HG03039 (cell line): ENCODE results near the gene STAT3.
"Not testable (repeated sequence)": the region's sequence is repeated elsewhere in the genome, so short reads cannot be mapped to it uniquely, and the experiment has no call there.

Experiments
- ATAC-seq: cut with Tn5 transposase; IDR thresholded peaks from one replicate; pipeline ENCODE4 v1.9.1; 2021; ENCODE audit warnings: mild to moderate bottlenecking, moderate library complexity; ENCODE audit not compliant: unreplicated experiment

STAT3 gene

DNA sequence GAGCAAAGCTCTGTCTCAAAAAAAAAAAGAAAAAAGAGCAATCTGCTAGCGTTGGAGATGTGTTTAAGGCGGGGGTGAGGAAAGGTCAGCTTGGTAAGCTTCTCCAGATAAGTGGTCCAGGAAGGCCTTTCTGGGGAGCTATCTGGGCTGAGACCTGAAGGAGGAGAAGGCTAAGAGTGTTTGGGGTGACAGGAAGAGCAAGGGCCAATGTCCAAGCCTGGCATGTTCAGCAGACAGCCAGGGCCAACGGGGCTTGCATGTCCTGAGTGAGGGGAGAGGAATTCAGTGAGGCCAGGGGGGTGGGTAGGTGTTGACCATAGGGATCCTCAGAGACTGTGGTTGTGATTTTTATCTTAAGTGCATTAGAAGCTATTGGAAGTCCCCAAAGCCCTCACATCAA lies 84.5 kb downstream of the STAT3 start:
- ATAC-seq = no peak

DNA sequence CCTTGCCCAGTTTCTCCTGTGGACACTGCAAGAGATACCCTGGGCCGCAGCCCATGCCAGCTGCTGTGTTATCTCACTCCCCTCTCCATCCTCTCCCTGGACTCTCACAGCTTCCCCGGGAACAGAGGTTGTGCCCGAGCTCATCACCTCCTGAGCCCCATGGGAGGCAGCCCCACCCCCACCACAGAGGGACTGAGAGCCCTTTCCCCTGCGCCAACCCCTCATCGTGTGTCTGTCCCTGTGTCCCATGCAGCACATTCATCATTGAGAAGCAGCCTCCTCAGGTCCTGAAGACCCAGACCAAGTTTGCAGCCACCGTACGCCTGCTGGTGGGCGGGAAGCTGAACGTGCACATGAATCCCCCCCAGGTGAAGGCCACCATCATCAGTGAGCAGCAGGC lies 87.2 kb downstream of the STAT3 start:
- no peak for ATAC-seq

DNA sequence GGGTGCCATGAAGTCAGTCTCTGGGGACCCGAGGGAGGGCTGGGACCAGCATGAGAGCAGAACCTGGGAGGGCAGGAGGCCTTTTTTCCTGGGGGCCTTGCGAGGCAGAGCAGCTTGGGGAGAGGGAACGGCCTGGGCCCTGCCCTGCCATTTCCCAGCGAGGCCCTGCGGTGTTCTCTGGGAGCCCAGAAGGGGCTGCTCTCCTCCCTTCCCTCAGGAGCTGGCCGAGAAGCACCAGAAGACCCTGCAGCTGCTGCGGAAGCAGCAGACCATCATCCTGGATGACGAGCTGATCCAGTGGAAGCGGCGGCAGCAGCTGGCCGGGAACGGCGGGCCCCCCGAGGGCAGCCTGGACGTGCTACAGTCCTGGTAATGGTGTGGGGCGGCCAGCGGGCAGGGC lies 88.3 kb downstream of the STAT3 start:
- ATAC-seq = not testable (repeated sequence)

GRCh38 chr17:42299361-42299760 lies 88.9 kb downstream of the STAT3 start:
- ATAC-seq = not testable (repeated sequence)

GRCh38 chr17:42297775-42298174 lies 90.5 kb downstream of the STAT3 start:
- not testable (repeated sequence) for ATAC-seq

DNA sequence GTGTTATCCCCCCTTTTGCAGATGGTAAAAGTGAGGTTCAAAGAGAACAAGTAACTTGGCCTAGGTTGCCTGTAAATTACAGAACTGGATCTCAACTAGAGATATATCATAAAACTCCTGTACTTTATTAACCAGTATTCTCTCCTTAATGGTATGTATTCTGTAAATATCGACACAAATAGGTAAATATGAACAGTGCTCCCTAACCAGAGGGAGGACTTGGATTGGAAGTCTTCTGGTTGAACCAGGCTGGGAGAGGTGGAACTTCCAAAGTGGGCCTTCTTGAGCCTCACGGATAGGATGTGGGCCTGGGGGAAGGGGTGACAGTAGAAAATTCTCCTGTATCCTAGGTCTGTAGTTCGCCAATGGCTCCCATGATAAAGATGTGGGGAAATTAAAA lies 92.2 kb downstream of the STAT3 start:
- ATAC-seq = no peak

GRCh38 chr17:42294469-42295398 lies 93.5 kb downstream of the STAT3 start:
- ATAC-seq = no peak

- ATAC-seq = no peak
Observed at GRCh38 chr17:42291129-42291528, 97.1 kb downstream of the STAT3 start.

GRCh38 chr17:42290577-42290976 lies 97.7 kb downstream of the STAT3 start:
- no peak for ATAC-seq

DNA sequence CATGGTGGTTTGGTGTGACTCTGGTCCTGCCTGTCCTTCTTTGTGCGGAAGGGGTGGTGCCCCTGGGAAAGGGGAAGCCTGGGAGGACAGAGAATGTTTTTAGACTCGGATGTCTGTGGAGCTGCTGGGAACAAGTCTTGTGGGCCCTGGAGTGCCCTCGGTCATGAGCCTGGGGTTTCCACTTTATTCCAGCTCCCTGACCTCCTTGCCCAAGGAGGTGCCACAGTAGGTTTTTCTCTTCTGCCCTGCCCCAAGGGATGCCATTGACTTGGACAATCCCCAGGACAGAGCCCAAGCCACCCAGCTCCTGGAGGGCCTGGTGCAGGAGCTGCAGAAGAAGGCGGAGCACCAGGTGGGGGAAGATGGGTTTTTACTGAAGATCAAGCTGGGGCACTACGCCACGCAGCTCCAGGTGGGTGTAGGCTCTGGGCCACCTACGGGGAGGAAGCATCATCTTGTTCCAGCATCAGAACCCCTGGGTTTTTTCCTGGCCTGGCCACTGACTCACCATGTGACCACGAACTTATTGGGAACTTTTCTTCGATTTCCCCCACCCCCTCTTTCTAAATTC lies 98.5 kb downstream of the STAT3 start:
- no peak for ATAC-seq

DNA sequence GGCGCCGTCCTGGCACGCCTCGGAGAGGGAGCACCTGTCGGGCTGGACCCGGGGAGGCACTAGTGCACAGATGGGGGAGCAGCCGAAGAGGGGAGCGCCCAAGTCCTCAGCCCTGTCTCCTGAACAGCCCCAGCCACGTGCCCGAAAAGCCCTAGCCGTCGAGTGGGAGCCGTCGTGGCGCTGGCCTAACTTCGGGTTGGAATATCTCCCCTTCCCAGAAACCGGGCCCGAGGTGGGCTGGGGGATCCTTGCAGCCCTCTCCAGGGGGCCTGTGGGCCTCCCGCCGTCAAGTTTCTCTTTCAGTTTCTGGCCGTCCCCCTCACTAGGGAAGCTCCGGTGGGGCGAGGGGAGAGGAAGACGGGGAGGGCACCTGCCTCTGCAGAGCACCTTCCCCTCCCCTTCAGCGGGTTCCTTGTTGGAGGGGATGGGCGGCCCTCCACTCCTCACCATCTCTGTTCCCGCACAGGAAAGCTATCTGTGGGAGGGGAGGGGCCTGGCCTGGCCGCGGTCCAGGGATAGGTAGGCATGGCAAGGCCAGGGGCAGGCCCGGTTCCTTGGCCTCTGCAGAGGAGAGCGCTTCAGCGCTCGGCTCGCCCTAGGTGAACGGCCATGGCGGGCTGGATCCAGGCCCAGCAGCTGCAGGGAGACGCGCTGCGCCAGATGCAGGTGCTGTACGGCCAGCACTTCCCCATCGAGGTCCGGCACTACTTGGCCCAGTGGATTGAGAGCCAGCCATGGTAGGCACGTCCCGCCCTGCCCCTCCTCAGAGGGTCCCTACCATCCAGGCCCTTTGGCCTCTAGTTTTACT lies 99.2 kb downstream of the STAT3 start:
- ATAC-seq = no peak

- peak; percentile 36 for ATAC-seq
Observed at GRCh38 chr17:42287977-42288802, 100.1 kb downstream of the STAT3 start, which contains the start of gene STAT5A. Gene STAT5A, plus strand, starts transcription at chr17:42288498. Its CDS starts 914 bp downstream, at chr17:42289412.

DNA sequence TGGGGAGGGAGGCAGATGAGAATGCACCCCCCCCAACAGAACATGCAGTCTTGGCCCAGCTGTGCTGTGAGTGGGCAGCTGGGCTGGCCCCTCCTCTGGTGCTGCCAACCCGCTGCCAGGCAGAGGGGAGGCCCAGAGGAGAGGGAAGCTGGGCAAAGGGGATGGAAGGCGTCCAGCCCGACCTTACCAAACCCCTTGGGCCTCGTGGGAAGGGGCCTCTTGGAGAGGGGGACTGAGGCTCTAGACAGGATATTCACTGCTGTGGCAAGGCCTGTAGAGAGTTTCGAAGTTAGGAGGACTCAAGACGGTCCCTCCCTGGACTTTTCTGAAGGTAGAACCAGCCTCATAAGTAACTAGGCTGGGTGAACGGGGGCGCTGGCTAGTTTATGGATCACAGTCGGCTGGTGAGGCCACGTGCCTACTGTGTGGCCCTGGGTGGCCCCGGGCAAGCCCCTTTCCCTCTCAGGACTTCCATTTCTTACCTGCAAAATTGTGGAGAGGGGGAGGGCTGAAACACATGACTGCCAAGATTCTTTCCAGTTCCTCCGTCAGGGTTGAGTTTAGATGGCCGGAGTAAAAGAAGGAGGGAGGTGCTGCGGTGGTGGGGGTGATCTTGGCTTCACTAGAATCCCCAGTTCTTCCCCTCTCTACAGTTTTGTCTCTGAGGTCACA lies 100.8 kb downstream of the STAT3 start:
- ATAC-seq = no peak

GRCh38 chr17:42286411-42287221 lies 101.6 kb downstream of the STAT3 start:
- ATAC-seq = no peak

DNA sequence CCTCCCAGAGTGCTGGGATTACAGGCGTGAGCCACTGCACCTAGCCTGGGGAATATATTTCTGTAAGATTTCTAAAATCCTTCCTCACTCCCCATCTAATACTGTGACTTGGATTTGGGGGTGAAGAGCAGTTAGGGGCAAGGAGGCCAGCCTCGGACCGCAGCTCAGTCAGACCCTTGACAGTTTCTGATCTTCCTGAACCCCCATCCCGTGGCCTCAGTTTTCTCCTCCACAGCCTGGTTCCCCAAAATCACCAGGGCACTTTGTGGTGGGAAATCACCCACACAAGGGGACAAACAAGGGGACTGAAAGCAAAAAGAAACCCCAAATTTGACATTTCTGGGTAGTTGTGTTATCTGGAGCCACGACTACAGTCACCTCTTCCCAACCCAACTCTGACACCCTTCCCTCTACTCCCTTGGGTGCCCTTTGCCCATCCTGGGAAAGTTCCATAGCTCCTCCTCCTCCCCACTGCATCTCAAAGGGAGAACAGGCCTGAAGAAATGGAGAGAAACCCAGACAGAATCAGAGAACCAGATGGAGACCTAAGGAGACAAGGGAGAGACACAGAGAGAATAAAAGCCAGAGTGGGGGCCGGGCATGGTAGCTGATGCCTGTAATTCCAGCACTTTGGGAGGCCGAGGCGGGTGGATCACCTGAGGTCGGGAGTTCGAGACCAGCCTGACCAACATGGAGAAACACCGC lies 102.7 kb downstream of the STAT3 start:
- ATAC-seq = no peak

GRCh38 chr17:42284566-42284965 lies 103.7 kb downstream of the STAT3 start:
- ATAC-seq = no peak

- no peak for ATAC-seq
Observed at GRCh38 chr17:42284024-42284369, 104.2 kb downstream of the STAT3 start.

- no peak for ATAC-seq
Observed at GRCh38 chr17:42283241-42284023, 104.8 kb downstream of the STAT3 start.
